GM23248 (cell line): ENCODE measurements around the gene S100A7A.

ENCODE experiments used
- EZH2 ChIP-seq: fragments of 200-600 bp; sonication (generic); IDR thresholded peaks from 2 replicates; pipeline ENCODE4 v1.6.1; 2018; ENCODE audit warnings: antibody characterized with exemption, mild to moderate bottlenecking; ENCODE audit not compliant: insufficient read depth, poor library complexity, severe bottlenecking
- EZH2phosphoT487 ChIP-seq: fragments of 200-600 bp; sonication (generic); IDR thresholded peaks from 2 replicates; pipeline ENCODE4 v1.6.1; 2018; ENCODE audit warnings: antibody characterized with exemption, moderate library complexity, mild to moderate bottlenecking, low read depth; ENCODE audit not compliant: insufficient read depth

DNA sequence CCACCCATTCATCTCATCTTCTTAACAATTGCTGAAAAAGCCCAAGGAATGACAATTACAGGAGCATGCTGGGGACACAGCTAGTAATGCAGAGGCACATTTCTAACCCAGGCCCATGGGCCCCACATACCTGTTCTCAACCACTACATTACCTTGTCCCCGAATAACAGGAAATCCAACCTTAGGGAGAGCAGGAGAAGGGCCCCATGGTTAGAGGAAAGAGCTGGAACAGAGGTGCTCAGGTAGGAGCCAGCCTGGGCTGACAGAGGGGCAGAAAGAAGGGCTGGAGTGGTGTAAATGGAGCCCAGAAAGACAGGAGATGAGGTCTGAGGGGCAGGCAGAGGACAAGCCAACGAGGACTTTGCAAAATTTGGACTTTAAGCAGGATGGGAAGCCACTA, 14.1 kb upstream of the S100A7A start:
- TF ChIP-seq EZH2, result no peak
- TF ChIP-seq EZH2phosphoT487, result no peak
